Mammary epithelial cell (primary cell): ENCODE measurements around the gene ADIPOQ.

Source experiments
- EZH2 ChIP-seq: IDR thresholded peaks from 2 replicates; pipeline ENCODE4 v1.6.1; 2012; ENCODE audit warnings: low read length, inconsistent platforms, borderline replicate concordance
- TF ChIP-seq, protein P1 (sequence below), 2 donors: IDR thresholded peaks in 1 of 2; conservative IDR thresholded peaks in 1 of 2; 2 replicates each; pipeline ENCODE4 v1.5.1; 2011 to 2012; ENCODE audit warnings: inconsistent platforms in 2 of 2, low read length in 2 of 2, mild to moderate bottlenecking in 2 of 2, control low read depth in 1 of 2, low read depth in 1 of 2; ENCODE audit not compliant: insufficient read depth in 1 of 2; ENCODE audit errors: extremely low read depth in 1 of 2

DNA sequence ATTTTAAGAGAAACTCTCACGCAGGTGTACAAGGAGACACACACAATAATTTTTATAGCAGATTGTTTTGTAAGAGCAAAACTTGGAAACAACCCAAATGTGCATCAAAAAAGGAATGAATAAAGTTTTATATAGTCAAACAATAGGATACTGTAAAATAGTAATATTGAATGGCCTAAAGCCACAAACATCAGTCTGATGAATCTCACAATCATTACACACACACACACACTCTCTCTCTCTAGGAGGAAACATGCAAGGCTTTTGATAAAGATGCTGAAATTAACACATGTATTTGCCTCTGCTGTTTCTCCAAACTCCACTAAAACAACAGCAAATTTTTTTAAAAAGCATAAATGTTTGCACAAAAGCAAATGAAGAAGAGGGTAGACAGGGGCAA lies 37.3 kb downstream of the ADIPOQ start:
- TF ChIP-seq, protein P1, sequence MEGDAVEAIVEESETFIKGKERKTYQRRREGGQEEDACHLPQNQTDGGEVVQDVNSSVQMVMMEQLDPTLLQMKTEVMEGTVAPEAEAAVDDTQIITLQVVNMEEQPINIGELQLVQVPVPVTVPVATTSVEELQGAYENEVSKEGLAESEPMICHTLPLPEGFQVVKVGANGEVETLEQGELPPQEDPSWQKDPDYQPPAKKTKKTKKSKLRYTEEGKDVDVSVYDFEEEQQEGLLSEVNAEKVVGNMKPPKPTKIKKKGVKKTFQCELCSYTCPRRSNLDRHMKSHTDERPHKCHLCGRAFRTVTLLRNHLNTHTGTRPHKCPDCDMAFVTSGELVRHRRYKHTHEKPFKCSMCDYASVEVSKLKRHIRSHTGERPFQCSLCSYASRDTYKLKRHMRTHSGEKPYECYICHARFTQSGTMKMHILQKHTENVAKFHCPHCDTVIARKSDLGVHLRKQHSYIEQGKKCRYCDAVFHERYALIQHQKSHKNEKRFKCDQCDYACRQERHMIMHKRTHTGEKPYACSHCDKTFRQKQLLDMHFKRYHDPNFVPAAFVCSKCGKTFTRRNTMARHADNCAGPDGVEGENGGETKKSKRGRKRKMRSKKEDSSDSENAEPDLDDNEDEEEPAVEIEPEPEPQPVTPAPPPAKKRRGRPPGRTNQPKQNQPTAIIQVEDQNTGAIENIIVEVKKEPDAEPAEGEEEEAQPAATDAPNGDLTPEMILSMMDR (conservative IDR thresholded peaks at IDR 0.05 in 1 of 2, IDR thresholded peaks at IDR 0.05 in 1 of 2; ENCODE audit: extremely low read depth in 1 of 2, insufficient read depth in 1 of 2, low read depth in 1 of 2, low read length in 2 of 2) = no peak
- no peak for TF ChIP-seq EZH2
